ENCODE measurements around the gene CTDP1.

- TF ChIP-seq CTCF (conservative IDR thresholded peaks at IDR 0.05; ENCODE audit: low read length) (no peak), EZH2phosphoT487 (IDR thresholded peaks at IDR 0.05; ENCODE audit: borderline replicate concordance, low read depth, low read length) (no peak)
Observed at GRCh38 chr18:79640875-79641274, 38.7 kb upstream of the CTDP1 start.
